ENCODE data around the gene GCDH. TPM values are rescaled to one million over a fixed set of nuclear protein-coding genes. Genes with fewer than 3 reads are reported as not detected.
"Not testable (repeated sequence)": the region's sequence is repeated elsewhere in the genome, so short reads cannot be mapped to it uniquely, and the experiment has no call there.

Gene GCDH
- total and polyA plus RNA-seq, 5 donors from 2014 or later = 15.1 to 40.0 (median 16.3) TPM

- peaks cover 27% of the 10 kb centered on the region for H3K4me1 ChIP-seq (ENCODE audit: control insufficient read depth, insufficient read depth, low read length, poor library complexity, severe bottlenecking)
- peaks cover 1% of the 10 kb centered on the region for H3K36me3 Mint-ChIP-seq
- peak in 1 of 2 donors; percentile 0 for ATAC-seq (ENCODE audit: low read depth in 2 of 2)
- peaks cover 0 to 6% of the 10 kb centered on the region in 2 experiments for H3K9me3 ChIP-seq (ENCODE audit: control insufficient read depth in 2 of 2, low read length in 2 of 2)
- no peak overlapping the region for H3K4me3 ChIP-seq (ENCODE audit: low read depth, low read length)
- H3K27ac ChIP-seq (ENCODE audit: insufficient read depth, low read length, poor library complexity, severe bottlenecking) = peak overlapping the region; percentile 33
- peaks cover 5 to 33% (median 16%) of the 10 kb centered on the region in 4 donors for H3K4me1 Mint-ChIP-seq
- peaks cover 0 to 3% (median 0%) of the 10 kb centered on the region in 7 donors for H3K9me3 Mint-ChIP-seq
- DNase-seq = no peak
- H3K27ac Mint-ChIP-seq = no peak overlapping the region
- H3K4me3 Mint-ChIP-seq = peak overlapping the region in 3 of 4 donors; percentile 38 to 77 (median 70)
- H3K27me3 ChIP-seq (ENCODE audit: control insufficient read depth, insufficient read depth, low read length) = no peaks in the 10 kb centered on the region
- no peaks in the 10 kb centered on the region for H3K36me3 ChIP-seq (ENCODE audit: control insufficient read depth, insufficient read depth, low read length)
- H3K27me3 Mint-ChIP-seq = peaks cover 4% of the 10 kb centered on the region
These were observed 5.0 kb upstream of the GCDH start for GRCh38 chr19:12885749-12886650.

- peaks cover 0 to 3% (median 0%) of the 10 kb centered on the region in 7 donors for H3K9me3 Mint-ChIP-seq
- H3K4me3 Mint-ChIP-seq = peak overlapping the region; percentile 38 to 77 (median 70)
- H3K27ac Mint-ChIP-seq = no peak overlapping the region
- ATAC-seq (ENCODE audit: low read depth in 2 of 2) (no peak), DNase-seq (no peak)
- peaks cover 8 to 36% (median 19%) of the 10 kb centered on the region in 4 donors for H3K4me1 Mint-ChIP-seq
- no peak overlapping the region for H3K27ac ChIP-seq (ENCODE audit: insufficient read depth, low read length, poor library complexity, severe bottlenecking)
- no peaks in the 10 kb centered on the region for H3K36me3 ChIP-seq (ENCODE audit: control insufficient read depth, insufficient read depth, low read length)
- no peak overlapping the region for H3K4me3 ChIP-seq (ENCODE audit: low read depth, low read length)
- H3K9me3 ChIP-seq (ENCODE audit: control insufficient read depth in 2 of 2, low read length in 2 of 2) = peaks cover 0 to 6% of the 10 kb centered on the region in 2 experiments
- H3K27me3 ChIP-seq (ENCODE audit: control insufficient read depth, insufficient read depth, low read length) = no peaks in the 10 kb centered on the region
- peaks cover 4% of the 10 kb centered on the region for H3K36me3 Mint-ChIP-seq
- peaks cover 32% of the 10 kb centered on the region for H3K4me1 ChIP-seq (ENCODE audit: control insufficient read depth, insufficient read depth, low read length, poor library complexity, severe bottlenecking)
- peaks cover 4% of the 10 kb centered on the region for H3K27me3 Mint-ChIP-seq
These were observed 4.3 kb upstream of the GCDH start for GRCh38 chr19:12886651-12886968.

DNA sequence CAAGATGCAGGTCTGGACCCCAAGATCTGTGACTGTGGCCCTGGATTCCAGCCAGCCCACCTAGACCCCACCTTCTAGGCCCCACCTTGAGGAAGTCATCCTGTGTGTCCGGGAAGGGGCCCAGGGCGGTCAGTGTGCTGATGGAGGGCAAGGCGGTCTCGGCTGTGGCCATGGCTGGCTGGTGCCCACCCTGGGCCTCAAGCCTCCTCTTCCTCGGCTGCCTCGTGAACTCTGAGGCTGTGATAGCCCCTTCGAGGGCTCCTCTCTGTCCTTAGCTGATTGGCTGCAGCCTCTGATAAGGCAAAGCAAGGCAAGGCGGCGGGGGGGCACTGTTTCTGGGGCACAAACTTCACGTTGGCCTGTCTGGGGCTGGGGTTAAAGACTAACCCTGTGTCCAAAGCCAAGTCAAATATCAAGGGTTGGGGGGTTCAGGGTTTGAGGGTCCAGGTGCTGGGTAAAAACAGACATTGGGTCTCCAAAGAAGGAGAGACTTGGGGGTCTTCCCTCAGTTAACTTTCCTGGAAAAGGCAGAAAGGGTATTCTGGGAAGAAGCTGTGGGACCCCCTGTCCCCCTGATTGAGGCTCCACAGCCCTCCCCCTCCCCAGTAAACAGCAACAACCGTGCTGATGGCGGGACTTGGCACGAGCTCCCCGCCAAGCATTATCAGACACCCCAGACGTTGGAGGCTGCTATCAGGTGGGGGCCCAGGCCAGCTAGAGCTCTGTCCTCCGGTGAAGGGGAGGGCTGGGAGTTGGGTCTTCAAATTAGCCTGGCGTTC lies 3.8 kb upstream of the GCDH start, which contains the start of gene KLF1:
Gene KLF1, minus strand, starts transcription at position 233 of the 779 bp plus-strand sequence. Its CDS starts 61 bp downstream, at position 172.
- peak within 1 kb of the TSS; percentile 59 to 77 (median 70) for H3K4me3 Mint-ChIP-seq
- DNase-seq (no peak), ATAC-seq (ENCODE audit: low read depth in 2 of 2) (no peak)
- Histone ChIP-seq H3K27me3 (ENCODE audit: control insufficient read depth, insufficient read depth, low read length) (no peaks in the 10 kb centered on the region), H3K27ac (ENCODE audit: insufficient read depth, low read length, poor library complexity, severe bottlenecking) (no peak within 1 kb of the TSS), H3K9me3 (ENCODE audit: control insufficient read depth in 2 of 2, low read length in 2 of 2) (peaks cover 0 to 6% of the 10 kb centered on the region in 2 experiments), H3K4me1 (ENCODE audit: control insufficient read depth, insufficient read depth, low read length, poor library complexity, severe bottlenecking) (peaks cover 37% of the 10 kb centered on the region), H3K4me3 (ENCODE audit: low read depth, low read length) (no peak within 1 kb of the TSS), H3K36me3 (ENCODE audit: control insufficient read depth, insufficient read depth, low read length) (no peaks in the 10 kb centered on the region)
- peaks cover 8 to 39% (median 21%) of the 10 kb centered on the region in 4 donors for H3K4me1 Mint-ChIP-seq
- peaks cover 0 to 3% (median 0%) of the 10 kb centered on the region in 7 donors for H3K9me3 Mint-ChIP-seq
- H3K27me3 Mint-ChIP-seq = peaks cover 4% of the 10 kb centered on the region
- H3K36me3 Mint-ChIP-seq = peaks cover 4% of the 10 kb centered on the region
- no peak within 1 kb of the TSS for H3K27ac Mint-ChIP-seq

GRCh38 chr19:12888006-12888603 lies 2.9 kb upstream of the GCDH start:
- H3K27ac Mint-ChIP-seq = no peak overlapping the region
- Histone ChIP-seq H3K4me3 (ENCODE audit: low read depth, low read length) (no peak overlapping the region), H3K9me3 (ENCODE audit: control insufficient read depth in 2 of 2, low read length in 2 of 2) (peaks cover 0 to 6% of the 10 kb centered on the region in 2 experiments), H3K4me1 (ENCODE audit: control insufficient read depth, insufficient read depth, low read length, poor library complexity, severe bottlenecking) (peaks cover 39% of the 10 kb centered on the region), H3K27ac (ENCODE audit: insufficient read depth, low read length, poor library complexity, severe bottlenecking) (no peak overlapping the region), H3K27me3 (ENCODE audit: control insufficient read depth, insufficient read depth, low read length) (no peaks in the 10 kb centered on the region), H3K36me3 (ENCODE audit: control insufficient read depth, insufficient read depth, low read length) (no peaks in the 10 kb centered on the region)
- peaks cover 0 to 3% (median 0%) of the 10 kb centered on the region in 7 donors for H3K9me3 Mint-ChIP-seq
- peak overlapping the region in 1 of 4 donors; percentile 59 for H3K4me3 Mint-ChIP-seq
- H3K4me1 Mint-ChIP-seq = peaks cover 8 to 38% (median 21%) of the 10 kb centered on the region in 4 donors
- peaks cover 4% of the 10 kb centered on the region for H3K36me3 Mint-ChIP-seq
- H3K27me3 Mint-ChIP-seq = peaks cover 4% of the 10 kb centered on the region
- ATAC-seq (ENCODE audit: low read depth in 2 of 2) (no peak), DNase-seq (no peak)

GRCh38 chr19:12890299-12890786 lies 617 bp upstream of the GCDH start:
- peak overlapping the region; percentile 77 for H3K27ac ChIP-seq (ENCODE audit: insufficient read depth, low read length, poor library complexity, severe bottlenecking)
- H3K36me3 ChIP-seq (ENCODE audit: control insufficient read depth, insufficient read depth, low read length) = peaks cover 14% of the 10 kb centered on the region
- peak overlapping the region; percentile 56 for H3K4me3 ChIP-seq (ENCODE audit: low read depth, low read length)
- H3K4me1 ChIP-seq (ENCODE audit: control insufficient read depth, insufficient read depth, low read length, poor library complexity, severe bottlenecking) = peaks cover 28% of the 10 kb centered on the region
- DNase-seq; ATAC-seq (ENCODE audit: low read depth in 2 of 2); H3K27me3 ChIP-seq (ENCODE audit: control insufficient read depth, insufficient read depth, low read length); H3K9me3 ChIP-seq (ENCODE audit: control insufficient read depth in 2 of 2, low read length in 2 of 2); H3K27me3 Mint-ChIP-seq; H3K9me3 Mint-ChIP-seq: not testable (repeated sequence)
- Mint-ChIP-seq H3K36me3 (peaks cover 19% of the 10 kb centered on the region), H3K4me1 (peaks cover 8 to 32% (median 21%) of the 10 kb centered on the region in 4 donors), H3K27ac (peak overlapping the region; percentile 96 to 99 (median 99)), H3K4me3 (peak overlapping the region; percentile 89 to 100 (median 98))

DNA sequence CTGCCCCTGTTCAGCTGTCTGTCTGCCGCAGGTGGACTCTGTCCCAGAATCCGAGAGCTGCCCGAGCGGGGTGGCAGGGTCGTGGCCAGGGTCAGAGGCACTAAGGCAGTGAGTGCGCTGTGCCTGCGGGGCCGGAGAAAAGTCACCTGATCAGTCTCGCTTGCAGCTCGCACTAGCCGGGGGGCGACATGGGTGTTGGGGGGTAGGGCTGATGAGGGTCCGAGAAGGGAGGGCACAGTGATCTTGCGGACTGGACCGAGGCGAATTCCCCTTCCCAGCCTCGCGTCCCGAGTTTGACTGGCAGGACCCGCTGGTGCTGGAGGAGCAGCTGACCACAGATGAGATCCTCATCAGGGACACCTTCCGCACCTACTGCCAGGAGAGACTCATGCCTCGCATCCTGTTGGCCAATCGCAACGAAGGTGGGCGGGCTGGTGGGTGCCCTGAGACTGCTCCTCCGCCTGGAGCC lies 627 bp downstream of the GCDH start:
- H3K27me3 Mint-ChIP-seq = peaks cover 4% of the 10 kb centered on the region
- no peak for DNase-seq
- peak overlapping the region in 2 of 3 donors; percentile 99 for H3K27ac Mint-ChIP-seq

DNA sequence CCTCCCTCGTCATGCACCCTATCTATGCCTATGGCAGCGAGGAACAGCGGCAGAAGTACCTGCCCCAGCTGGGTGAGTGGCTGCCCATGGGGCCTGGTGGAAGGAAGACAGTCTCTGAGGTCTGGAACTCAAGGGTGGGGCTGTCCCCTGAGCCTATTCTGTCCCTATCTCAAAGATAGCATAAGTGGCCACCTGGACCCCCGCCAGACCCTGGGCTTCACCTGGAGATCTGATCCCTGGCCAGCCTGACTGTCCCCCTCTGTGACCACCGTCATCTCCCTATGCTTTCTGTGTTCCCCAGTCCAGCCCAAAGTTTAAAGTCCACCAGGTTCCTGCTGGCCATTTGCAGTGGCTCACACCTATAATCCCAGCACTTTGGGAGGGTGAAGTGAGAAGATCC lies 2.6 kb downstream of the GCDH start:
- H3K36me3 Mint-ChIP-seq = peaks cover 19% of the 10 kb centered on the region
- DNase-seq (no peak), ATAC-seq (ENCODE audit: low read depth in 2 of 2) (no peak)
- Histone ChIP-seq H3K4me3 (ENCODE audit: low read depth, low read length) (no peak overlapping the region), H3K27ac (ENCODE audit: insufficient read depth, low read length, poor library complexity, severe bottlenecking) (no peak overlapping the region), H3K27me3 (ENCODE audit: control insufficient read depth, insufficient read depth, low read length) (no peaks in the 10 kb centered on the region), H3K36me3 (ENCODE audit: control insufficient read depth, insufficient read depth, low read length) (peaks cover 30% of the 10 kb centered on the region), H3K9me3 (ENCODE audit: control insufficient read depth in 2 of 2, low read length in 2 of 2) (no peaks in the 10 kb centered on the region), H3K4me1 (ENCODE audit: control insufficient read depth, insufficient read depth, low read length, poor library complexity, severe bottlenecking) (peaks cover 20% of the 10 kb centered on the region)
- peaks cover 8 to 30% (median 18%) of the 10 kb centered on the region in 4 donors for H3K4me1 Mint-ChIP-seq
- peak overlapping the region in 1 of 3 donors; percentile 42 for H3K27ac Mint-ChIP-seq
- peaks cover 4% of the 10 kb centered on the region for H3K27me3 Mint-ChIP-seq
- H3K9me3 Mint-ChIP-seq = no peaks in the 10 kb centered on the region
- peak overlapping the region in 3 of 4 donors; percentile 62 to 89 (median 70) for H3K4me3 Mint-ChIP-seq

More for the DNA sequence above, 627 bp downstream of the GCDH start:
- H3K4me3 Mint-ChIP-seq = peak overlapping the region; percentile 89 to 100 (median 98)
- peak overlapping the region; percentile 77 for H3K27ac ChIP-seq (ENCODE audit: insufficient read depth, low read length, poor library complexity, severe bottlenecking)
- ATAC-seq (ENCODE audit: low read depth in 2 of 2) = no peak
- H3K9me3 Mint-ChIP-seq = no peaks in the 10 kb centered on the region
- peaks cover 18% of the 10 kb centered on the region for H3K36me3 ChIP-seq (ENCODE audit: control insufficient read depth, insufficient read depth, low read length)
- H3K27me3 ChIP-seq (ENCODE audit: control insufficient read depth, insufficient read depth, low read length) = no peaks in the 10 kb centered on the region
- peaks cover 20% of the 10 kb centered on the region for H3K4me1 ChIP-seq (ENCODE audit: control insufficient read depth, insufficient read depth, low read length, poor library complexity, severe bottlenecking)
- peaks cover 19% of the 10 kb centered on the region for H3K36me3 Mint-ChIP-seq
- H3K4me3 ChIP-seq (ENCODE audit: low read depth, low read length) = peak overlapping the region; percentile 83
- H3K9me3 ChIP-seq (ENCODE audit: control insufficient read depth in 2 of 2, low read length in 2 of 2) = no peaks in the 10 kb centered on the region
- H3K4me1 Mint-ChIP-seq = peaks cover 8 to 30% (median 18%) of the 10 kb centered on the region in 4 donors
